Spleen (tissue), 7 donors: ENCODE measurements around the gene SAP30BP.

Experiments used
- CTCF ChIP-seq, 11 experiments: fragments of 200-600 bp in 7 of 11; fragments of 450-650 bp in 4 of 11; sonication (generic) in 4 of 11; IDR thresholded peaks in 8 of 11; conservative IDR thresholded peaks in 3 of 11; 1 replicate in 7 of 11; 2 replicates in 4 of 11; pipeline versions ENCODE4 v1.4.0 to v1.8.0; 2016 to 2021; ENCODE audit warnings: antibody characterized with exemption in 11 of 11, inconsistent platforms in 4 of 11, mild to moderate bottlenecking in 1 of 11
- POLR2A ChIP-seq, 3 donors: fragments of 450-650 bp; IDR thresholded peaks; one replicate each; pipeline ENCODE4 v1.5.1; 2017; ENCODE audit warnings: antibody characterized with exemption in 3 of 3, mild to moderate bottlenecking in 1 of 3
- POLR2AphosphoS5 ChIP-seq, 3 donors: sonication (generic); formaldehyde crosslinking; IDR thresholded peaks; one replicate each; pipeline ENCODE4 v1.5.1; 2017; ENCODE audit warnings: antibody characterized with exemption in 3 of 3
- donor health status: DM: no; HTN: no; CAD: no; lungs with moderate emphysema.
- donor health status: DM: no; HTN: no; CAD: no.
- donor health status: DM: no; HTN: no; CAD: no.

GRCh38 chr17:75641343-75641742 is 25.8 kb upstream of the SAP30BP start:
- TF ChIP-seq CTCF (IDR thresholded peaks at IDR 0.05 in 8 of 11, conservative IDR thresholded peaks at IDR 0.05 in 3 of 11) (no peak), POLR2A (IDR thresholded peaks at IDR 0.05) (no peak), POLR2AphosphoS5 (IDR thresholded peaks at IDR 0.05) (no peak)
